ENCODE measurements around the gene SLC25A44. TPM values are rescaled to one million over a fixed set of nuclear protein-coding genes. Genes with fewer than 3 reads are reported as not detected.

SLC25A44 gene
- total RNA-seq, 1 donor from 2014 or later: 22.0 TPM

- no peak overlapping the region for H3K4me3 Mint-ChIP-seq (ENCODE audit: unreplicated experiment)
- H3K27ac Mint-ChIP-seq (ENCODE audit: unreplicated experiment): no peak overlapping the region
These were observed 5.0 kb downstream of the SLC25A44 start for GRCh38 chr1:156198831-156199349.

GRCh38 chr1:156200044-156200443 lies 6.1 kb downstream of the SLC25A44 start:
- no peaks in the 10 kb centered on the region for H3K4me1 Mint-ChIP-seq (ENCODE audit: unreplicated experiment)
- no peak overlapping the region for H3K27ac Mint-ChIP-seq (ENCODE audit: unreplicated experiment)
- peaks cover 17% of the 10 kb centered on the region for H3K36me3 Mint-ChIP-seq (ENCODE audit: low read depth, unreplicated experiment)
- no peak overlapping the region for H3K4me3 Mint-ChIP-seq (ENCODE audit: unreplicated experiment)
- DNase-seq (ENCODE audit: low spot score): no peak
- TF ChIP-seq CTCF (IDR thresholded peaks at IDR 0.05; ENCODE audit: unreplicated experiment): no peak
- H3K9me3 Mint-ChIP-seq (ENCODE audit: unreplicated experiment): no peaks in the 10 kb centered on the region
- H3K27me3 Mint-ChIP-seq (ENCODE audit: unreplicated experiment): peaks cover 2% of the 10 kb centered on the region

More at GRCh38 chr1:156198831-156199349, 5.0 kb downstream of the SLC25A44 start:
- TF ChIP-seq CTCF (IDR thresholded peaks at IDR 0.05; ENCODE audit: unreplicated experiment): no peak
- Mint-ChIP-seq H3K36me3 (ENCODE audit: low read depth, unreplicated experiment) (peaks cover 17% of the 10 kb centered on the region), H3K9me3 (ENCODE audit: unreplicated experiment) (no peaks in the 10 kb centered on the region), H3K4me1 (ENCODE audit: unreplicated experiment) (peaks cover 8% of the 10 kb centered on the region), H3K27me3 (ENCODE audit: unreplicated experiment) (peaks cover 6% of the 10 kb centered on the region)
- no peak for DNase-seq (ENCODE audit: low spot score)

GRCh38 chr1:156203331-156203730 lies 9.4 kb downstream of the SLC25A44 start:
- no peaks in the 10 kb centered on the region for H3K4me1 Mint-ChIP-seq (ENCODE audit: unreplicated experiment)
- no peak for DNase-seq (ENCODE audit: low spot score)
- H3K4me3 Mint-ChIP-seq (ENCODE audit: unreplicated experiment): no peak overlapping the region
- no peak overlapping the region for H3K27ac Mint-ChIP-seq (ENCODE audit: unreplicated experiment)
- H3K9me3 Mint-ChIP-seq (ENCODE audit: unreplicated experiment): no peaks in the 10 kb centered on the region
- peaks cover 1% of the 10 kb centered on the region for H3K27me3 Mint-ChIP-seq (ENCODE audit: unreplicated experiment)
- no peak for TF ChIP-seq CTCF (IDR thresholded peaks at IDR 0.05; ENCODE audit: unreplicated experiment)
- H3K36me3 Mint-ChIP-seq (ENCODE audit: low read depth, unreplicated experiment): peaks cover 26% of the 10 kb centered on the region

GRCh38 chr1:156204686-156205085 lies 10.8 kb downstream of the SLC25A44 start:
- Mint-ChIP-seq H3K4me3 (ENCODE audit: unreplicated experiment) (no peak overlapping the region), H3K27ac (ENCODE audit: unreplicated experiment) (no peak overlapping the region), H3K27me3 (ENCODE audit: unreplicated experiment) (peaks cover 3% of the 10 kb centered on the region), H3K9me3 (ENCODE audit: unreplicated experiment) (no peaks in the 10 kb centered on the region), H3K36me3 (ENCODE audit: low read depth, unreplicated experiment) (peaks cover 35% of the 10 kb centered on the region), H3K4me1 (ENCODE audit: unreplicated experiment) (no peaks in the 10 kb centered on the region)
- no peak for TF ChIP-seq CTCF (IDR thresholded peaks at IDR 0.05; ENCODE audit: unreplicated experiment)
- DNase-seq (ENCODE audit: low spot score): no peak

- Mint-ChIP-seq H3K4me1 (ENCODE audit: unreplicated experiment) (peaks cover 9% of the 10 kb centered on the region), H3K36me3 (ENCODE audit: low read depth, unreplicated experiment) (peaks cover 23% of the 10 kb centered on the region), H3K4me3 (ENCODE audit: unreplicated experiment) (no peak overlapping the region)
These were observed 17.3 kb downstream of the SLC25A44 start for GRCh38 chr1:156211243-156211642.

More at GRCh38 chr1:156211243-156211642, 17.3 kb downstream of the SLC25A44 start:
- H3K27ac Mint-ChIP-seq (ENCODE audit: unreplicated experiment): peak overlapping the region; percentile 36
- no peak for DNase-seq (ENCODE audit: low spot score)
- TF ChIP-seq CTCF (IDR thresholded peaks at IDR 0.05; ENCODE audit: unreplicated experiment): no peak
- no peaks in the 10 kb centered on the region for H3K9me3 Mint-ChIP-seq (ENCODE audit: unreplicated experiment)
- H3K27me3 Mint-ChIP-seq (ENCODE audit: unreplicated experiment): peaks cover 10% of the 10 kb centered on the region

Data from endothelial cell (in vitro differentiated cells).